ENCODE measurements around the gene BRD7. TPM values are rescaled to one million over a fixed set of nuclear protein-coding genes. Genes with fewer than 3 reads are reported as not detected.

The BRD7 gene
- total RNA-seq, 1 donor from 2014 or later: 112 TPM

- TF ChIP-seq CTCF (IDR thresholded peaks at IDR 0.05; ENCODE audit: unreplicated experiment): no peak
- H3K9me3 Mint-ChIP-seq (ENCODE audit: unreplicated experiment): no peaks in the 10 kb centered on the region
- H3K27me3 Mint-ChIP-seq (ENCODE audit: unreplicated experiment): peaks cover 1% of the 10 kb centered on the region
- H3K36me3 Mint-ChIP-seq (ENCODE audit: low read depth, unreplicated experiment): no peaks in the 10 kb centered on the region
- no peak overlapping the region for H3K27ac Mint-ChIP-seq (ENCODE audit: unreplicated experiment)
- DNase-seq (ENCODE audit: low spot score): no peak
- no peak overlapping the region for H3K4me3 Mint-ChIP-seq (ENCODE audit: unreplicated experiment)
- H3K4me1 Mint-ChIP-seq (ENCODE audit: unreplicated experiment): no peaks in the 10 kb centered on the region
Measured at GRCh38 chr16:50373345-50373701, 4.5 kb upstream of the BRD7 start.

- no peaks in the 10 kb centered on the region for H3K9me3 Mint-ChIP-seq (ENCODE audit: unreplicated experiment)
- no peak for DNase-seq (ENCODE audit: low spot score)
- H3K27ac Mint-ChIP-seq (ENCODE audit: unreplicated experiment): no peak overlapping the region
- no peak overlapping the region for H3K4me3 Mint-ChIP-seq (ENCODE audit: unreplicated experiment)
- H3K36me3 Mint-ChIP-seq (ENCODE audit: low read depth, unreplicated experiment): peaks cover 4% of the 10 kb centered on the region
- TF ChIP-seq CTCF (IDR thresholded peaks at IDR 0.05; ENCODE audit: unreplicated experiment): no peak
- H3K4me1 Mint-ChIP-seq (ENCODE audit: unreplicated experiment): peaks cover 4% of the 10 kb centered on the region
- H3K27me3 Mint-ChIP-seq (ENCODE audit: unreplicated experiment): peaks cover 1% of the 10 kb centered on the region
Measured at GRCh38 chr16:50372611-50373344, 4.0 kb upstream of the BRD7 start.

- peaks cover 9% of the 10 kb centered on the region for H3K36me3 Mint-ChIP-seq (ENCODE audit: low read depth, unreplicated experiment)
- peaks cover 9% of the 10 kb centered on the region for H3K4me1 Mint-ChIP-seq (ENCODE audit: unreplicated experiment)
- peaks cover 1% of the 10 kb centered on the region for H3K27me3 Mint-ChIP-seq (ENCODE audit: unreplicated experiment)
- H3K4me3 Mint-ChIP-seq (ENCODE audit: unreplicated experiment): no peak overlapping the region
- no peaks in the 10 kb centered on the region for H3K9me3 Mint-ChIP-seq (ENCODE audit: unreplicated experiment)
- TF ChIP-seq CTCF (IDR thresholded peaks at IDR 0.05; ENCODE audit: unreplicated experiment): no peak
- no peak for DNase-seq (ENCODE audit: low spot score)
- no peak overlapping the region for H3K27ac Mint-ChIP-seq (ENCODE audit: unreplicated experiment)
Measured at GRCh38 chr16:50371936-50372595, 3.3 kb upstream of the BRD7 start.

GRCh38 chr16:50371036-50371716 lies 2.4 kb upstream of the BRD7 start:
- no peak for DNase-seq (ENCODE audit: low spot score)
- Mint-ChIP-seq H3K4me3 (ENCODE audit: unreplicated experiment) (no peak overlapping the region), H3K27ac (ENCODE audit: unreplicated experiment) (no peak overlapping the region), H3K27me3 (ENCODE audit: unreplicated experiment) (peaks cover 1% of the 10 kb centered on the region), H3K9me3 (ENCODE audit: unreplicated experiment) (no peaks in the 10 kb centered on the region), H3K4me1 (ENCODE audit: unreplicated experiment) (peaks cover 12% of the 10 kb centered on the region), H3K36me3 (ENCODE audit: low read depth, unreplicated experiment) (peaks cover 9% of the 10 kb centered on the region)
- TF ChIP-seq CTCF (IDR thresholded peaks at IDR 0.05; ENCODE audit: unreplicated experiment): no peak

Measured in endothelial cell (in vitro differentiated cells).